SK-N-MC (cell line): Measurements from ENCODE around the gene MRPS18B.

Experiments
- DNase-seq: peaks from one replicate; pipeline ENCODE4 v3.0.0-alpha.2; 2011; ENCODE audit warnings: low read depth, low spot score
- H3K27ac ChIP-seq: fragments of 200-600 bp; sonication (generic); 2 replicates; pipeline ENCODE4 v1.5.1; 2016; ENCODE audit warnings: mixed run types
- H3K36me3 ChIP-seq: fragments of 200-600 bp; sonication (generic); 2 replicates; pipeline ENCODE4 v1.6.1; 2017; ENCODE audit warnings: antibody characterized with exemption, low read length, mixed read lengths; ENCODE audit not compliant: insufficient read depth
- H3K4me3 ChIP-seq: fragments of 200-600 bp; sonication (generic); 2 replicates; pipeline ENCODE4 v1.5.1; 2016
- H3K9ac ChIP-seq: fragments of 200-600 bp; sonication (generic); 2 replicates; pipeline ENCODE4 v1.8.0; 2017; ENCODE audit warnings: mixed run types, mixed read lengths; ENCODE audit not compliant: insufficient read length
- H3K9me3 ChIP-seq: fragments of 200-600 bp; sonication (generic); 2 replicates; pipeline ENCODE4 v1.6.1; 2017; ENCODE audit warnings: low read depth, mild to moderate bottlenecking, antibody characterized with exemption, low read length, moderate library complexity, mixed read lengths
- EZH2 ChIP-seq: fragments of 200-600 bp; sonication (generic); IDR thresholded peaks from one replicate; pipeline ENCODE4 v1.6.1; 2017; ENCODE audit warnings: antibody characterized with exemption
- FOXP2 ChIP-seq: optimal IDR thresholded peaks from 2 replicates; pipeline ENCODE3; 2011; ENCODE audit warnings: mild to moderate bottlenecking, moderate library complexity; ENCODE audit not compliant: insufficient read depth; ENCODE audit errors: extremely low read length, control extremely low read depth
- POLR2AphosphoS5 ChIP-seq: IDR thresholded peaks from 2 replicates; pipeline ENCODE4 v1.6.1; 2012; ENCODE audit warnings: mild to moderate bottlenecking, low read depth, low read length, borderline replicate concordance

Gene MRPS18B

GRCh38 chr6:30617565-30618269 is at the start of gene MRPS18B:
Gene MRPS18B, plus strand, starts transcription at chr6:30617840. Its CDS starts 26 bp downstream, at chr6:30617866.
- H3K9ac ChIP-seq, result peak within 1 kb of the TSS; percentile 100
- peak within 1 kb of the TSS; percentile 99 for H3K4me3 ChIP-seq
- H3K27ac ChIP-seq, result peak within 1 kb of the TSS; percentile 100
- H3K36me3 ChIP-seq, result peaks cover 49% of the 10 kb centered on the region
- TF ChIP-seq POLR2AphosphoS5, result peak; percentile 99
- no peak for TF ChIP-seq EZH2
- H3K9me3 ChIP-seq, result no peaks in the 10 kb centered on the region
- peak; percentile 97 for DNase-seq

- Histone ChIP-seq H3K36me3 (peaks cover 14% of the 10 kb centered on the region), H3K4me3 (no peak overlapping the region), H3K9me3 (no peaks in the 10 kb centered on the region), H3K9ac (no peak overlapping the region), H3K27ac (no peak overlapping the region)
- no peak for DNase-seq
- TF ChIP-seq POLR2AphosphoS5, result no peak
- TF ChIP-seq EZH2, result no peak
- TF ChIP-seq FOXP2, result no peak
These were observed 49.4 kb upstream of the MRPS18B start for GRCh38 chr6:30568245-30568644.

DNA sequence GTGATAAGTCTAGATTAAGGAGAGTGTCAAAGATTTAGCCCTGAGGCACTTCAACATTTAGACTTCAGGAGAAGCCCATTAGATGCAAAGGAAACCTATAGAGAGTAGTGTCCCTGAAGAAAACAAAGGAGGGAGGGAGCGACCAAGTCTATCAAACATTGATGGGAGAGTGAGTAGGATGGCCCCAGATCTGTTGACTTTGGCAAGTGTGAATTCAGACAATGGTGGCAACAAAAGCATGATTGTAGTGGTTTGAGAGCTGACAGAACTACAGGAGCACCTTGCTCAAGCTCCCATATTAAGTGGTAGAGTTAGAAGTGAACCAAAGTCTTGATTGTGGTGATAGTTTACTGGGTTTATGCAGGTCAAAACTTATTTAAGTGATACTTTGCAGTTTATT is 47.4 kb upstream of the MRPS18B start:
- H3K9me3 ChIP-seq, result no peaks in the 10 kb centered on the region
- H3K27ac ChIP-seq, result no peak overlapping the region
- H3K4me3 ChIP-seq, result peak overlapping the region; percentile 100
- peak overlapping the region; percentile 98 for H3K9ac ChIP-seq
- no peak for TF ChIP-seq EZH2
- DNase-seq, result no peak
- H3K36me3 ChIP-seq, result peaks cover 22% of the 10 kb centered on the region

GRCh38 chr6:30570740-30571074 is 46.9 kb upstream of the MRPS18B start:
- DNase-seq, result no peak
- peak overlapping the region; percentile 98 for H3K9ac ChIP-seq
- H3K27ac ChIP-seq, result no peak overlapping the region
- H3K4me3 ChIP-seq, result peak overlapping the region; percentile 100
- H3K36me3 ChIP-seq, result peaks cover 26% of the 10 kb centered on the region
- TF ChIP-seq EZH2, result no peak
- no peak for TF ChIP-seq FOXP2
- no peak for TF ChIP-seq POLR2AphosphoS5
- no peaks in the 10 kb centered on the region for H3K9me3 ChIP-seq

GRCh38 chr6:30571075-30571761 is 46.4 kb upstream of the MRPS18B start, which contains the start of gene ABCF1:
Gene ABCF1, plus strand, starts transcription at chr6:30571442. Its CDS starts 46 bp downstream, at chr6:30571488.
- peak; percentile 70 for DNase-seq
- TF ChIP-seq EZH2 (no peak), FOXP2 (peak; percentile 93), POLR2AphosphoS5 (peak; percentile 99)
- H3K4me3 ChIP-seq, result peak within 1 kb of the TSS; percentile 100
- H3K36me3 ChIP-seq, result peaks cover 26% of the 10 kb centered on the region
- peak within 1 kb of the TSS; percentile 93 for H3K27ac ChIP-seq
- peak within 1 kb of the TSS; percentile 98 for H3K9ac ChIP-seq
- H3K9me3 ChIP-seq, result no peaks in the 10 kb centered on the region

DNA sequence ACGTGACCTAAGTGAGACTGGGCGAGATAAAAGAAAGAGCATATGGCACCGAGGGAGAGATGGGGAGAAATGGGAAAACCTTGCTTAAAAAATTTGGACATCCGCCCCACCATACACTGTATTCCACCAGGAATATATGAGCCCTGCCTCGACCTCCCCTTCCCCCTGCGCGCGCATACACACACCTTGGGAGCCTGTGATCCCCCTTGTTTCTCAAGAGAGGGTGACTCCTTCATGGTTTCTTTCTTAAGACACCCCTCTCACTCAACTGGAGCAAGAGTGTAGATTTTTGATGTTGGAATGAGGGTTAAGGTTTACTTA is 45.9 kb upstream of the MRPS18B start:
- Histone ChIP-seq H3K9me3 (no peaks in the 10 kb centered on the region), H3K4me3 (peak overlapping the region; percentile 100), H3K9ac (peak overlapping the region; percentile 98), H3K27ac (peak overlapping the region; percentile 93; the same call in 1 of the 2 replicates), H3K36me3 (peaks cover 30% of the 10 kb centered on the region)
- TF ChIP-seq FOXP2 (no peak), EZH2 (no peak)
- no peak for DNase-seq

DNA sequence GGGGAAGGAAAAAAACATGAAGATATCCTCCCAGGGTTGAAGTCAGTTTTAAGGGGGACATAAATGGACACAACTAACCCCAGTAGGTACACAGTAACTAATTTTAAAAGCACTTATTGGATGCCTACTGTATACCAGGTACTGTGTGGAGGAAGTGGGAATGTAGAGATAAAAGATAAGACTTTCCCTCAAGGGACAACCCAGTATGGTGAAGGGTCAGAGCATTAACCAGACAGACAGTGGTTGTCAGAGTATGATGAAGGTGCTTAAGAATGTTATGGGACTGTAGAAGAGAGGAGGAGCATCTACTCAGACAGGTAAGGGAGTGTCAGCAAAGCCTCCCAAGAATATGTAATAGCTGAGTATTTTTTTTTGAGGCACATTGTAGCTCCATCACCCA is 45.5 kb upstream of the MRPS18B start:
- no peak for DNase-seq
- no peaks in the 10 kb centered on the region for H3K9me3 ChIP-seq
- no peak for TF ChIP-seq FOXP2
- TF ChIP-seq EZH2, result no peak
- TF ChIP-seq POLR2AphosphoS5, result no peak
- H3K36me3 ChIP-seq, result peaks cover 34% of the 10 kb centered on the region
- peak overlapping the region; percentile 98 for H3K9ac ChIP-seq
- 0 out of 2 replicates have a peak overlapping the region, but pooled peaks have one; percentile 7 for H3K27ac ChIP-seq
- peak overlapping the region; percentile 100 for H3K4me3 ChIP-seq

DNA sequence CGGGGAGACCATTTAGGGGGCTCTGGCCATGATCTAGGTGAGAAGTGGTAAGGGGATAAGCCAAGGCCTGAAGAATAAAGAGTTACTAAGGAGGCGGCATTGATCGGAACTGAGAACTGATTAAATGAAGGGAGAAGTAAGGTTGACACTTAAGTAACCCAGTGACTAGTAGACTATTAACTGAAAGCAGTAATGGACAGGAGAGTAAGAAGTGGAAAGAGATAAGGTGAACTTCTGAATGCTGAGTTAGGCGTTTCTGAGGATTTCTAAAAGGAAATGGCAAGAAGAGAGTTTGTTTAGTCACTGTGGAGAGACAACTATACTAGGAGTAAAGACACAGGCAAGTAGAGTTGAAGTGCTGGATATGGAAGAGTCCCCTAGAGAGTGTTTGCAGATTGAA is 44.5 kb upstream of the MRPS18B start:
- Histone ChIP-seq H3K36me3 (peaks cover 44% of the 10 kb centered on the region), H3K9ac (peak overlapping the region; percentile 28), H3K9me3 (no peaks in the 10 kb centered on the region), H3K27ac (no peak overlapping the region), H3K4me3 (peak overlapping the region; percentile 3; the same call in 1 of the 2 replicates)
- no peak for DNase-seq
- TF ChIP-seq POLR2AphosphoS5, result no peak
- no peak for TF ChIP-seq EZH2
- TF ChIP-seq FOXP2, result no peak
